HTERT RPE-1 (cell line): Measurements from ENCODE around the gene PRTN3.

ENCODE experiments used
- in situ Hi-C: fragments of 300-500 bp; cut with MboI; formaldehyde crosslinking; loops from 4 replicates; pipeline ENCODE4 v1.14.3; 2020; ENCODE audit warnings: low sequenced_read_pairs

PRTN3 gene

DNA sequence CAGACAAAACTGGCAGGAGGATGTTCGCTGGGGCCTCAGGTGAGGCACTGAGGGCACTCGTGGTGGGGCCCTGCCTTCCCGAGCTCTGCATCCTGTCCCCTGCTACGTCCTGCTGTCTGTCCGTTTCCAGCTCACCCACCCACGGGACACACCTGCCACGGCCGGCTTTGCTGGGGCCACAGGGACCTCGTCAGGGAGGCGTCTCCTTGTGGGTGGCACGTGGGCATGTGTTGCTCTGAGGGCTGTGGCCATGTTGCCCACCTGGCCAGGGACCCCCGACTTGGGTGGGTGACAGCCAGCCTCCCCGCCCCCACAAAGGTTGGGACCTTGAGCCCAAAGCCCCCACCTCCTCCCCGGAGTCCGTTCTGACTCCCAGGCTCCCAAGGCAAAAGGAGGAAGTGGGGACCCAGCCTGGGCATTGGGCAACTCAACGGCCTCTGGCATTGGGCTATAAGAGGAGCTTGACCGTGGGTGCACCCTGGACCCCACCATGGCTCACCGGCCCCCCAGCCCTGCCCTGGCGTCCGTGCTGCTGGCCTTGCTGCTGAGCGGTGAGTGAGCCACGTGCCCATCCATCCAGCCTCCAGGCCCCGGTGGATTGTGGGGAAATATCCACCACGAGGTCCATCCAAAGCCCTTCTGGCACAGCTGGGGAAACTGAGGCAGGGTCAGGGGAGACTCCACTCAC, at the start of gene PRTN3:
Gene PRTN3 (plus strand): TSS at position 481 of the 688 bp plus-strand sequence. CDS start 10 bp downstream, at position 491.
- in situ Hi-C loops, result no loop called here

DNA sequence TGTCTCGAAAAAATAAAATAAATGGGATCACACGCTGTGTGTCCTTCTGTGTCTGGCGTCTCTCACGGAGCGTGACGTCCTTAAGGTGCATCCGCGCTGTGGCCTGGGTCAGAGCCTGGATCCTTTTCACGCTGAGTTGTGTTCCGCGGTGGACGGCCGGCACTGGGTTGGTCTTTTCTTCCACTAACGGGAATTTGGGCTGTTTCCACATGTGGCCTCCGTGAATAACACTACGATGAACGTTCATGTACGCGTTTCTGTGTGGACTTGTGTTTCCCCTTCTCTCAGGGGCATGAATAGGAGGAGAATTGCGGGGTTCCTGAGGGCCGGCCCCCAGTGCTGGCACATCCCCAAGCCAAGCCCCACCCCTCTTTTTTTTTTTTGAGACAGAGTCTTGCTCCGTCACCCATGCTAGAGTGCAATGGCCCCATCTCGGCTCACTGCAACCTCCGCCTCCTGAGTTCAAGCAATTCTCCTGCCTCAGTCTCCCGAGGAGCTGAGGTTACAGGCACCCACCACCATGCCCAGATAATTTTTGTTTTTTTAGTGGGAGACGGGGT, 49.7 kb upstream of the PRTN3 start:
- in situ Hi-C loops, result no loop called here

DNA sequence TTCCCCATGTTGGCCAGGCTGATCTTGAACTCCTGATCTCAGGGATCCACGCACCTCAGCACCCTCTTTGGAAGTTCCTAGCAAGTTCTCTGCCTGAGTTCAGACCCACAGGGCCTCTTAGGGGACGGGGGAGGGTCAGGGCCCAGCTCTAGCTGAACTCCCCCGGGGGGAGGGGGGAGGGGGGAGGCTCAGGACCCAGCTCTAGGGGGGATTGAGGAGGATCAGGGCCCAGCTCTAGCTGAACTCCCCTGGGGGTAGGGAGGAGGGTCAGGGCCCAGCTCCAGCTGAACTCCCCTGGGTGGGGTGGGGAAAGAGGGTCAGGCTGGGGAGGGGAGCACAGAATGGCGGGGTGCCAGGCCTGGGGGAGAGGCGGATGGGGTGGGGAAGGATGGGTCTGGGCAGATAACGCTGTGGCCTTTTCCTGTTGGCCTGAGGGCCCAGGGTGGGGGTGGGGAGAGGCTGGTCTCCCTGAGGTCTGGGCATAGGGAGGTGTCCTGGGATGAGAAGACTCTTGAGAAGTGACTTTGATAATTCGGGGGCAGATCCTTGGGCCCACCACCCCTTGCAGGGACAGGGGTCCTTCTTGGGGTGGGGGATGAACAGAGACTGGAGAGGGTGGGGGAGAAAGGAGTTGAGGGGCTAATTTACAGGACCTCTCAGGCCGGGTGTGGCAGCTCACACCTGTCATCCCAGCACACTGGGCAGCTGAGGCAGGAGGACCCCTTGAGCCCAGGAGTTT, 49.1 kb upstream of the PRTN3 start:
- in situ Hi-C loops, result no loop called here

DNA sequence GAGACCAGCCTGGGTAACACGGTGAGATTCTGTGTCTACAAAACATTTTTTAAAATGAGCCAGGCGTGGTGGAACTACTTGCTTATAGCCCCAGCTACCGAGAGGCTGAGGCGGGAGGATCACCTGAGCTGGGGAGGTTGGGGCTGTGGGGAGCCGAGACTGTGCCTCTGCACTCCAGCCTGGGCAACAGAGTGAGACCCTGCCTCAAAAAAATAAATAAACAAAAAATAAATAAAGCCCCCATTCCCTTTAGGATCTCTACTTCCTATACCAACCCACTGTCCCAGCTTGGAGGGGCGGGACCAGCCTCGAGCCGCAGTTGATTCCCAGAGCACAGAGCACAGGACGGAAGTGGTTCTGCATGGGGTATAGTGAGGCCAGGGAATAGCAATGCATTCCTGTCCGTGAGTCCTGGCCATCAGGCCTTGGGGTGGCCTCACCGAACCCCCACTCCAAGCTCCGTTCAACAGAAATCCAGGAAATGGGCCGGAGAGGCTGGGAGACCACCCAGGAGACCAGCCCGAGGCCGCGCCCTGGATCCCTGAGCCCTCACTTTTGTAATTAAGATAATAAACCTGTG, 48.4 kb upstream of the PRTN3 start:
- in situ Hi-C loops, result no loop called here

DNA sequence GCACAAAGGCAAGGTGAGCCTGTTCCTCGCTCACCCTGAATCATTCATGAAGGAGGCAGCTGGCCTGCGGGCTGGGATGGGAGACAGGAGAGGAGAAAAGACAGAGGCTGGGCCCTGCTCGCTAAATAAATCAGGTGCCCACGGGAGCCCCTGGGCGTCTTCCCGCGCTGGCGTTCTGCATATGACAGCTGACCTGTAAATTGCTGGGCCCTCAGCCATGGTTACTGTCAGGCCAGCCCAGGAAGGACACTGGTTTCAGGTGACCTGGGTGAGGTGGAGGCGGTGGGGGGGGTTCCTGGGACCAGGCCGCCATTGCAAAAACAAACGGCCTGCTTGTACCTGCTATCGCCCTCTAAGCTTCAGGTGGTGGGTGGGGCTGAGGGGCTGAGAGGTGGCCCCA, 47.0 kb upstream of the PRTN3 start:
- in situ Hi-C loops, result no loop called here

DNA sequence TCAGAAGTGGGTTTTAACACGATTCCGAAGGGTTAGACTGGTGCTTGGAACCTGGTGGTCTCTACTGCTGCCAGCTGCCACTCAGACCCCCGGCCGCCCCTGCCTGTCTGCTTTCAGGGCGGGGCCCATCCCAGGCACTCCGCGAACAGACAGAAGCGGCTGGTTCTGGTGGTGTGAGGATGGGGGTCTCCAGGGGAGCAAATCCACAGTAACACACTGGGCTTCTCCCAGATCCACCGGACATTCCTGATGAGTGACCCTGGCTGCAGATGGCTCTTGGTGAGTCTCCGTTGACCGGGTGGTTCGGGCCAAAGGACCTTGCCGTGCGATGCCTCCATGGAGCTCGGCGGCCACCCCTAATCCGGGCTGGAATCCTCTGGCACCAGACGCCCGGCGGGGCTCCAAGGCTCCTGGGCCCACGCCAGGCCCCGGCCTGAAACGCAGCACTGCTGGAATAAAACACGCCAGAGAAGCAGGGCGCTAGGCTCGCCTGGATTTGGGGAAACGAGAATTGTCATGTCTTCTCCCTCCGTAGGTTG, 45.7 kb upstream of the PRTN3 start:
- in situ Hi-C loops, result no loop called here

DNA sequence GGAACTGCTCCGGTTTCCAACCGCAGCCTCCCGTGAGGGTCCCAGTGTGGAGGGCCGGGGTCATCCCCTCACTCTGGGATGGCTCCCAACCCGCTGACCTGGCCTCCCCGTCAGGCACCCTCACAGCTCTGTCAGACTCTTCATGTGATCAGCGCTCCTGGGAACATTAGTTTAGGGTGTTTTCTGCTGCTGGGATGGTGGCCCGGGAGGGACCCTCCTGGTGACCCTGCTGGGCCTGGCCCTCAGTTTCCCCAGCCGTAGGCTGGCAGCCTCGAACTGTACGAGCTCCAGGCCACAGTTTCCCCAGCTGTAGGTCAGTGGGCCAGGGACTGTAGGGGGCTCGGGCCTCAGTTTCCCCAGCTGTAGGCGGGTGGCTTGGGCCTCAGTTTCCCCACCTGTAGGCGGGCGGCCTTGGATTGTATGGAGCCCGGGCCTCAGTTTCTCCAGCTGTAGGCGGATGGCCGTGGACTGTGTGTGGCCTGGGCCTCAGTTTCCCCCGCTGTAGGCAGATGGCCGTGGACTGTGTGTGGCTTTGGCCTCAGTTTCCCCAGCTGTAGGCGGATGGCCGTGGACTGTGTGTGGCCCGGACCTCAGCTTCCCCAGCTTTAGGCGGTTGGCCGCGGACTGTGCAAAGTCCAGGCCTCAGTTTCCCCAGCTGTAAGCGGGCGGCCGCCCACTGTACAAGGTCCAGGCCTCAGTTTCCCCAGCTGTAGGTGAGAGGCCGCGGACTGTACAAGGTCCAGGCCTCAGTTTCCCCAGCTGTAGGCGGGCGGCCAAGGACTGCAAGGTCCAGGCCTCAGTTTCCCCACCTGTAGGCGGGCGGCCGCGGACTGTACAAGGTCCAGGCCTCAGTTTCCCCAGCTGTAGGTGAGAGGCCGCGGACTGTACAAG, 44.9 kb upstream of the PRTN3 start:
- in situ Hi-C loops, result no loop called here

- in situ Hi-C loops, result no loop called here
Observed at GRCh38 chr19:796692-797527, 43.9 kb upstream of the PRTN3 start, which contains the start of gene PTBP1. TSS of gene PTBP1 (plus strand) at chr19:797452. CDS start at chr19:797498, 46 bp downstream.

DNA sequence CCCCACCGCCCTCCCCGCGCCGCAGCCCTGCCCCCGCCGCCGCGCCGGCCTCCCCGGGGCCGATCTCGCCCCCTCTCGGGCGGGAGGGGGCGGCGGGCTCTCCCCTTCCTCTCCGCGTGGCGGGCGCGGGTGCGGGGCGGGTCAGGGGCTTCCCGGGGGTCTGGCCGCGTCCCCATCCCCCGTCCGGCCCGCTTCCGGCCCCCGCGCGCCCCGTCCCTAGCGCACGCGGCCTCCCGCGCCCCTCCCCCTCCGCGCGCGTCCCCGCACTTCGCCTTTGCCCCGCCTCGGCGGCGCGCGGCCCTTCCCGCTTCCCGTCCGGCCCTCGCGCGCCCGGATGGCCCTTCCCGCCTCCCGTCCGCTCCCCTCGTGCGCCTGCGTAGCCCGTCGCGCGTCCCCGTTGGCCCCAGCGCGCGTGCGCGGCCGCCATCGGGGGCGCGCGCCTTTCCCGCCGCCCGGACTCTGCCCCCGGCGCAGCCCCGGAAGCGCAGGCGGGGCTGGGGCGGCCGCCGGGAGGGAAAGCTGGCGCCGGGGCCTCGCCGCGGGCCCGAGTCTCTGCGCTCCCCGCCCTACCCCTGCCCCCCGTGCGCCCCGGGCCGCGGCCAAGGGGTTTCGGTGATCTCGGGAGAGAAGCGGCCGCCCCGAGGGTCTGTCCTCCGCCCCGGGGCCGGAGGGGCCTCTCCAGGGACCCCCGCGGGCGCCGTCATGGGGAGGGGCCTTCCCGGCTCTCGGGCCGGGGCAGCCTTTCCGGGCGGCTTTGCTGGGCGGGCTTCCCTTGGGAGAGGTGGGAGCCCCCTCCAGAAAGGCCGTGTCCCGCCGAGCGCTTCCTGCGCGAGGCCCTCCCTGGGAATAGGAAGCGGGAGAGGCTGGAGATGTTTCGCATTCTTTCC, 43.0 kb upstream of the PRTN3 start:
- in situ Hi-C loops, result no loop called here

DNA sequence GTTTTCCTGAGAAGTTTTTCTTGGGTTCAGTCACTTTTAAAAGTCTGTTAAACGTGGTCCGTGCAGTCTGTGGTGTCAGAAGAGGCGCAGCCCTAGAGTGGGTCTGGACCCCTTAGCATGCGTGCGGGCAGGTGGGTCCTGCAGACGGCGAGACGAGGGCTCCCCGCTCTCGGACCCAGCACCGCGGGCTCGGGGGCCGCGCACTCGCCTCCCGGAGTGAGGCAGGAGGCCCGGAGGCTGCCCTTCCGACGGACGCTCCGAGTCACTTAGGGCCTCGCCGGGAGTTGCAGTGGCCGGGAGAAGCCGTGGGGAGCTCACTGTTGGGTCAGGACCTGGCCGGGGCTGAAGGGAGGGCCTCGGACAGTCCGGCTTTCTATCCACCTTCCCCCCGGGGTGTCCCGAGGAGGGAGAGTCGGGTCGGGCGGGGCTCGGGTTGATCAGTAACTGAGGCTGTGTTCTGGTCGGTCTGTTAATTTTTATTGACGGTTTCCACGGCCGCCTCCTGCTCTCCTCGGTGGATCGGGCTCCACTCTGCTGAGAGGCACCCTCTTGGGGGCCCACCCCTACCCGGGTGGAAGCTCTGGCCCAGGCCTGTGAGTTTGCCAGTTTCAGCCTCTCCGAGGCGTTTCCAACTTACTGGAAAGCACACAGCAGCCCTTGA, 42.3 kb upstream of the PRTN3 start:
- in situ Hi-C loops, result no loop called here

DNA sequence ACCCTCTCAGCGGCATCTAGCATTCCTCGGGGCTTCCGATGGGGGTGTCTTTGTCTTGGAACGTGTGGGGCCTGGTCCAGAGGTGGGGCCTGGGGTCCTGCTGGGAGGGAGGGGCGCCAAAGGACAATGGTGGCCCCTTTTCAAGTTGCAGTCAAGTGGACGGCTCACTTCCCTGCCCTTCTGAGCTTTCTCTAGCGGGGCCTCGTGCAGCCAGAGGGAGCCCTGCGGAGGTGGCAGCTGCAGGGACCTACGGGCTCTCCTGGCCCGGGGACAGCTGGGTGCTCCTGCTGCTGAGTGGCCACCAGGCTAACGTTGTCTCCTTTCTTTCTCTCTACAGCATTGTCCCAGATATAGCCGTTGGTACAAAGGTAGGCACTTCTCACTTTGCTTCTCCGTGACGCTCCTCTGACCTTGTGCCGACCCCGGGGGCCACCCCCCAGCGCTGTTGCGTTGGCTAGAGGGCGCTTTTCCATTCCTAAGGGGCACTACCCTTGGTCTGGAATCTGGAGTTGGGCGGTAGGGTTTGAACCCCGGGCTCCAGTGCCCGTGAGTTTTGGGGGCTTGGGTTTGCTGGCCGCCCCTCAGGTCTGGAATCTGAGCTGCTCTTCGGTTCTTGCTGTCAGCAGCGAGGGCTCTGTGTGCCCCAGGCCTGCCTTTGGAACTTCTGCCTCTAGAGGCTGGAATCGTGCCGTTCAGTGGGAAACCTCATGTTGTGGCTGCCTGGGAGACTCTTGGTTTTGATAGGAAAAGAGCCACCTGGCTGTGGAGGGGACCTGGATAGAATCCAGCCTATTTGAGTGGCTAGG, 41.5 kb upstream of the PRTN3 start:
- in situ Hi-C loops, result no loop called here

DNA sequence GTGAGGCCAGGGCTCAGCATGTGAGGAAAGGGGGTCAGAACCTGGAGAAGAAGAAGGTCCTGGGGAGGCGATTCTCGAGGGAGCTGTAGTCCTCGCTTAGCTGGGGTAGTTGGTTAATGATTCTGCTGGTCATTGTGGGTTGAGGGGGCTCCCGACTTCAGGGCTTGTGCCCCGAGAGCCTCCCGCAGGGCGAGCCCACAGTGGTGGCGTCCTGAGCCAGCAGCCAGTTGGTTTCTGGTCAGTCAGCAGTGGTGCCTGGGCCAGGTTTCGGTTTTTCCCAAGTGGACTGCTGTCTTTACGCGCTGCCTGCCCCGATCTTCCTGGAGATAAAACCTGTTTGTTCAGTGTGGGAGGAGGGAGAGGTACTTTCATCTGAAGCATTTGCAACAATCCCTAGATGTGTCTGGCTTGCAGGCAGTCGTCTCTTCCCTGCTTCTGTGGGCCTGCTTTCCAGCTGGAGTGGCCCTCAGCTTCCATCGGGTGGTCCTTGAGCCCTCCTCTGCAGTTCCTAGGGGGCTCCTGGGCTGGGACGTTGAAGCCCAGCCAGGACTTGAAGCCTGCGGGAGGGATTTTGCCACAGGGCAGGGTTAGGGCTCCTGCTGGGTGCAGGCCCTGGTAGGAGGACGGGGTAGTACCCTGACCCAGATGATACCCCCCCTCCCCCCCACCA, 40.3 kb upstream of the PRTN3 start:
- in situ Hi-C loops, result no loop called here

- in situ Hi-C loops, result no loop called here
Observed at GRCh38 chr19:801030-801860, 39.6 kb upstream of the PRTN3 start.

GRCh38 chr19:801861-802497, 38.8 kb upstream of the PRTN3 start:
- in situ Hi-C loops, result no loop called here

- in situ Hi-C loops, result no loop called here
Observed at GRCh38 chr19:802498-803098, 38.2 kb upstream of the PRTN3 start.
